ENCODE results near the gene ASB2. TPM values are rescaled to one million over a fixed set of nuclear protein-coding genes. Genes with fewer than 3 reads are reported as not detected.

ASB2 gene
- total RNA-seq, 2 donors from 2014 or later: 1.3 to 13.4 TPM

DNA sequence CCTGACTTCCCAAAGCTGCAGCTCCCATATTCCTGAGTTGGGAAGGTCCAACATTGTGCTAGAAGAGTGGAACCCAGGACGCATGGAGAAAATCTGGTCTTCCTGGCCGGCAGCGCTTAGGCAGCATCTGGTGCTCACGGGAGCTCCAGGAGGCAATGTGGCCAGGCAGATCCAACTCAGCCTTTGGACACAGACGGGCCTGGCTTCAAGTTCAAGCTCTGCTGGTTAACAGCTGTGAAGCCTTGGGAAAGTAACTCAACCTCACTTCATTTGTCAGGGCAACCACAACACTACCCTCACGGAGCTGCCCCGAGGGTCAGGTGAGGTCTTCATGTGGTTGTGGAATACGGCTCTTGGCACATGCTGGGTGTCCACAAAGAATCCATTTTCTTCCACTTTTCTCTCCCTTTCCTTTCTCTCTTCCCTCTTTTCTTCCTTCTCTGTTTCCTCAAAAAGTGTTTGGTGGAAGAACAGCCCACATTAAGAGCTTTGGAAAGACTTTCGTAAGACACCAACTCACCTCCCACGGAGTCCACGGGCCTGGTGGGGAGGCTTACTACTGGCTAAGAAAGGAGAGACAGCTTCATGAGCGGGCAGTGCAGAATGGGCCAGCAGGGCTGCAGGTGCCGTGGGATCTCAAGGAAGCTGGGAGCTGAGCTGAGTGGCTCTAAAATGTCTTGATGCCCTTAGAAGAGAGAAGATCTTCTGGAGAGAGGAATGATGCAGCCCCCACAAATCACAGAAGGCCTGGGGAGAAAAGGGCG, 51.6 kb downstream of the ASB2 start:
- intact Hi-C loops (cut with DNase I): no loop called here
- Histone ChIP-seq H3K27ac (no peak overlapping the region), H3K4me3 (no peak overlapping the region), H3K27me3 (no peaks in the 10 kb centered on the region), H3K9me3 (no peaks in the 10 kb centered on the region), H3K9ac (ENCODE audit: low read depth in 2 of 2, low read length in 2 of 2) (no peak overlapping the region), H3K4me1 (no peaks in the 10 kb centered on the region), H3K36me3 (no peaks in the 10 kb centered on the region)
- DNase-seq: no peak
- TF ChIP-seq, protein P1, sequence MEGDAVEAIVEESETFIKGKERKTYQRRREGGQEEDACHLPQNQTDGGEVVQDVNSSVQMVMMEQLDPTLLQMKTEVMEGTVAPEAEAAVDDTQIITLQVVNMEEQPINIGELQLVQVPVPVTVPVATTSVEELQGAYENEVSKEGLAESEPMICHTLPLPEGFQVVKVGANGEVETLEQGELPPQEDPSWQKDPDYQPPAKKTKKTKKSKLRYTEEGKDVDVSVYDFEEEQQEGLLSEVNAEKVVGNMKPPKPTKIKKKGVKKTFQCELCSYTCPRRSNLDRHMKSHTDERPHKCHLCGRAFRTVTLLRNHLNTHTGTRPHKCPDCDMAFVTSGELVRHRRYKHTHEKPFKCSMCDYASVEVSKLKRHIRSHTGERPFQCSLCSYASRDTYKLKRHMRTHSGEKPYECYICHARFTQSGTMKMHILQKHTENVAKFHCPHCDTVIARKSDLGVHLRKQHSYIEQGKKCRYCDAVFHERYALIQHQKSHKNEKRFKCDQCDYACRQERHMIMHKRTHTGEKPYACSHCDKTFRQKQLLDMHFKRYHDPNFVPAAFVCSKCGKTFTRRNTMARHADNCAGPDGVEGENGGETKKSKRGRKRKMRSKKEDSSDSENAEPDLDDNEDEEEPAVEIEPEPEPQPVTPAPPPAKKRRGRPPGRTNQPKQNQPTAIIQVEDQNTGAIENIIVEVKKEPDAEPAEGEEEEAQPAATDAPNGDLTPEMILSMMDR (IDR thresholded peaks at IDR 0.05): no peak

DNA sequence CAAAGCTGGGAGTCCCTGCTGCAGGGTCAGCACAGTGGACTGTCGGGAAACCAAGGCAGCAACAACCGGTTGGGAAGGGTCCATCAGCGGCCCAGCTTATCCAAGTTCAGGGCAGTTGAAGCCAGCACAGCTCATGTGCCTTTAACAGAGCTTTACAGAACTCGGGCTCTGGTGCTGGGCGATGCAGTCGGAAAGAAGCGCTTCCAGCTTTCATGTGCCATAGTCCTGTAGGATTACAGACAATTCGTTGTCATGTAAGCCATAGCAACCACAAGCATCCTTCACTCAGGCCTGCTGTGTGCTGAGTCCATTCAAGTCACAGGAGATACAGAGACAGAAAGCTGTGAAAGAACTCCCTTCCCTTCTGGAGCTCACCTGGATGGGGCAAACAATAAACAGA, 52.7 kb downstream of the ASB2 start:
- intact Hi-C loops (cut with DNase I): no loop called here
- Histone ChIP-seq H3K36me3 (no peaks in the 10 kb centered on the region), H3K9ac (ENCODE audit: low read depth in 2 of 2, low read length in 2 of 2) (no peak overlapping the region), H3K4me3 (no peak overlapping the region), H3K27ac (no peak overlapping the region), H3K4me1 (no peaks in the 10 kb centered on the region), H3K27me3 (no peaks in the 10 kb centered on the region), H3K9me3 (no peaks in the 10 kb centered on the region)
- no peak for DNase-seq
- TF ChIP-seq, protein P1 (IDR thresholded peaks at IDR 0.05): no peak

DNA sequence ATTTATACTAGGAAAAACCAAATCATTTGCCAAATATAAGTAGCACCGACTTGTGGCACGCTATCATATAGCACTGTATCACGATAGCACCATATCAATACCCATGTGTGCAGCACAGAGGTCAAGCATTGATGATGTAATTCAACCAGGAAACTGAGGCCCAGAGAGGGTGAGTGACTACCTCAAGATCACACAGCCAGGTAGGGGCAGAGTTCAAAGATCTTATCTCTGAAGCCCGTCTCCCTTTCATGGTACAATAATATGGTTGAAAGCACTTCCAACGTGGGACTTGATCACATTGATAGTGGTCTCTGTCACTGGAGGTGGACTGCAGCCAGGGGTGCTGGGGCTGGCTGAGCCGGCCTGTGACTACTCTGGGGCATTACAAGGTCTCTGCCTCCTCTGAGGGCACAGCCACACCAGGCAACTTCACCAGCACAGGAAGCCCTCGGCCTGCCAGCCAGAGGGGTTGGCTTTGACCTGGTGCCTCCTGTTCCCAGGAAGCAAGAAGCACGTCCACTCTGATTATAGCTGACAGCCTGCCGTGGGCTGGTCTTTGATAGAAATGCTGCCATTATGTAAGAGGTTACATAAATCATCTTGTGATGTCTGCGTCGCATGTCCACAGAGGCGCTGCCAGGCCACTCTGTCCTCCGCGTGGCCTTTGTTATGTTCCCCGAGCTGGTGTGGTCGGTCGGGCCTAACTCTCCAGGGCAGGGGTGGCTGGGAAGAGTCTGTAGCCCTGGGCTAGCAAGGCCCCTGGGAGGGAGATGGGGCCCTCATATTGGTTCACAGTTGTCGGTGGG, 55.2 kb downstream of the ASB2 start:
- H3K4me1 ChIP-seq: no peaks in the 10 kb centered on the region
- intact Hi-C loops (cut with DNase I): no loop called here
- no peak for DNase-seq
- no peaks in the 10 kb centered on the region for H3K27me3 ChIP-seq
- H3K27ac ChIP-seq: no peak overlapping the region
- no peak overlapping the region for H3K9ac ChIP-seq (ENCODE audit: low read depth in 2 of 2, low read length in 2 of 2)
- H3K36me3 ChIP-seq: no peaks in the 10 kb centered on the region
- no peaks in the 10 kb centered on the region for H3K9me3 ChIP-seq
- no peak overlapping the region for H3K4me3 ChIP-seq
- TF ChIP-seq, protein P1 (IDR thresholded peaks at IDR 0.05): no peak

DNA sequence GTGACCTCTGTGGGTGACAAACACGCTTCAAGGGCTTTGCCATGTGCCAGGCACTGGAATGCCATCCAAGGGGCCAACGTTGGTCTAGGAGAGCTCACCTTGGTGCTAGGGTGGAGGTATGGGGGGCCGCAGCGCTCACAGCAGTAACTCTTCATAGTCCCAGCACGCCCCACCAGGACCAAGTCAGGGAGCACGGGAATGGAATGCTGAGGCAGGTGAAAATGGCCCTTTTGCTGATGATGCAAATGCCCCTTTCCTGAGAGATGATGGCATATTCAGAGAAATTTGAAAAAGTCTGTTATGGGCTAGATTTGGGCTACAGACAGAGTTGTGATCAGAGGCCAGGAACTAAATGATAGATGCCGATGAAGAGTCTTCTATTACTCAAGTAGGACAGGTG, 59.2 kb downstream of the ASB2 start:
- H3K27ac ChIP-seq: no peak overlapping the region
- H3K4me1 ChIP-seq: no peaks in the 10 kb centered on the region
- H3K27me3 ChIP-seq: no peaks in the 10 kb centered on the region
- H3K9ac ChIP-seq (ENCODE audit: low read depth in 2 of 2, low read length in 2 of 2): no peak overlapping the region
- TF ChIP-seq, protein P1 (IDR thresholded peaks at IDR 0.05): no peak
- no peak for DNase-seq
- H3K36me3 ChIP-seq: no peaks in the 10 kb centered on the region
- H3K4me3 ChIP-seq: no peak overlapping the region
- intact Hi-C loops (cut with DNase I): no loop called here
- H3K9me3 ChIP-seq: no peaks in the 10 kb centered on the region

DNA sequence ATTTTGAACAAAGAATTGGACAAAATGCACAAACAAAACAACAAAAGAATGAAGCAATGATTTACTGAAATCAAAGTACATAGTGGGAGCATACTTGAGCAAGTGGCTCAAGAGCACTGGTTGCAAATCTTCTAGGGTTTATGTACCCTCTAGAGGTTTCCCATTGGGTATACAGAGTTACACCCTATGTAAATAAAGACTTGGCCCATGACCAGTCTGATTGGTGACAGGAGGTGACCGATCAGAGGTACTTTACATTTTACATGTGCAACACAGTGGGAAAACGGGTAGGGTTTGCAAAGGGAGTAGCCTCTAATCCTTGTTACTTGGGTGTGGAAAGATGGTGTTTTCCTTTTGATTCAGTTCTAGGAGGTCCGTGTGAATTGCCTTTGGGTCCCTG, 59.9 kb downstream of the ASB2 start:
- Histone ChIP-seq H3K9me3 (no peaks in the 10 kb centered on the region), H3K4me3 (no peak overlapping the region), H3K27ac (no peak overlapping the region), H3K9ac (ENCODE audit: low read depth in 2 of 2, low read length in 2 of 2) (no peak overlapping the region), H3K27me3 (no peaks in the 10 kb centered on the region), H3K36me3 (no peaks in the 10 kb centered on the region), H3K4me1 (no peaks in the 10 kb centered on the region)
- DNase-seq: no peak
- intact Hi-C loops (cut with DNase I): no loop called here
- TF ChIP-seq, protein P1 (IDR thresholded peaks at IDR 0.05): no peak
